Activated naive CD4-positive, alpha-beta T cell (primary cell): ENCODE results near the gene NSMCE1.
A peak's percentile ranks its signal among the peaks of the same experiment; 100 is the strongest.
"Not testable (repeated sequence)": the region's sequence is repeated elsewhere in the genome, so short reads cannot be mapped to it uniquely, and the experiment has no call there.

Experiments used
- DNase-seq, 4 experiments: peaks; one replicate each; lab custom pipeline; 2025; lab: John Stamatoyannopoulos, UW

Gene NSMCE1

GRCh38 chr16:27214084-27214961 lies 54.2 kb downstream of the NSMCE1 start:
- DNase-seq: no peak

- no peak for DNase-seq
These were observed 57.5 kb downstream of the NSMCE1 start for GRCh38 chr16:27211026-27211425.

GRCh38 chr16:27210174-27210573 lies 58.4 kb downstream of the NSMCE1 start:
- DNase-seq: no peak

GRCh38 chr16:27209591-27209990 lies 59.0 kb downstream of the NSMCE1 start:
- DNase-seq: no peak

- no peak for DNase-seq
These were observed 59.8 kb downstream of the NSMCE1 start for GRCh38 chr16:27208796-27209195.

GRCh38 chr16:27208081-27208680 lies 60.4 kb downstream of the NSMCE1 start:
- DNase-seq: no peak

- DNase-seq: not testable (repeated sequence)
These were observed 61.5 kb downstream of the NSMCE1 start for GRCh38 chr16:27207121-27207520.

GRCh38 chr16:27205423-27206065 lies 63.0 kb downstream of the NSMCE1 start:
- no peak for DNase-seq

GRCh38 chr16:27204312-27204915 lies 64.2 kb downstream of the NSMCE1 start:
- no peak for DNase-seq

GRCh38 chr16:27203507-27204311 lies 64.9 kb downstream of the NSMCE1 start, which contains the start of gene KDM8:
TSS of gene KDM8 (plus strand) at chr16:27203526. CDS start at chr16:27210124, 6,598 bp downstream.
- DNase-seq: peak; percentile 97 to 99 (median 99)

- peak in 1 of 4 experiments; percentile 92 for DNase-seq
These were observed 65.6 kb downstream of the NSMCE1 start for GRCh38 chr16:27202923-27203506.

- DNase-seq: not testable (repeated sequence)
These were observed 67.7 kb downstream of the NSMCE1 start for GRCh38 chr16:27200914-27201313.

GRCh38 chr16:27199736-27200135 lies 68.8 kb downstream of the NSMCE1 start:
- DNase-seq: no peak

GRCh38 chr16:27199235-27199586 lies 69.4 kb downstream of the NSMCE1 start:
- DNase-seq: no peak

GRCh38 chr16:27198451-27199234 lies 69.9 kb downstream of the NSMCE1 start:
- no peak for DNase-seq

- DNase-seq: no peak
These were observed 71.6 kb downstream of the NSMCE1 start for GRCh38 chr16:27197004-27197403.

GRCh38 chr16:27195941-27196595 lies 72.5 kb downstream of the NSMCE1 start:
- DNase-seq: peak in 1 of 4 experiments; percentile 26

- no peak for DNase-seq
These were observed 73.4 kb downstream of the NSMCE1 start for GRCh38 chr16:27195076-27195741.

GRCh38 chr16:27193300-27193990 lies 75.1 kb downstream of the NSMCE1 start:
- no peak for DNase-seq
